ENCODE data around the gene GAB4.

Gene GAB4

GRCh38 chr22:16954060-16954403 lies 54.0 kb downstream of the GAB4 start:
- no peaks in the 10 kb centered on the region for H3K27me3 ChIP-seq (ENCODE audit: insufficient read depth, low read length, poor library complexity, severe bottlenecking)
- H3K9ac ChIP-seq (ENCODE audit: low read depth, low read length, poor library complexity, severe bottlenecking): no peak overlapping the region
- no peaks in the 10 kb centered on the region for H3K36me3 ChIP-seq (ENCODE audit: insufficient read depth, low read length)
- no peak overlapping the region for H2AFZ ChIP-seq (ENCODE audit: low read length)
- no peak overlapping the region for H3K4me2 ChIP-seq (ENCODE audit: low read depth, low read length, poor library complexity, severe bottlenecking)
- H4K20me1 ChIP-seq (ENCODE audit: insufficient read depth, low read length, poor library complexity, severe bottlenecking): no peaks in the 10 kb centered on the region
- H3F3A ChIP-seq (ENCODE audit: low read depth): no peaks in the 10 kb centered on the region
- no peaks in the 10 kb centered on the region for H3K9me3 ChIP-seq (ENCODE audit: insufficient read depth, low read depth, low read length)
- H3K4me1 ChIP-seq (ENCODE audit: insufficient read depth, low read length, poor library complexity, severe bottlenecking): peaks cover 68% of the 10 kb centered on the region
- no peaks in the 10 kb centered on the region for H3K9me2 ChIP-seq (replicated peaks; ENCODE audit: low read depth, low read length)
- TF ChIP-seq EZH2phosphoT487 (IDR thresholded peaks at IDR 0.05; ENCODE audit: borderline replicate concordance) (no peak), CTCF (conservative IDR thresholded peaks at IDR 0.05; ENCODE audit: low read length) (no peak)
- no peak overlapping the region for H3K4me3 ChIP-seq (ENCODE audit: low read length, poor library complexity, severe bottlenecking)
- no peaks in the 10 kb centered on the region for H3K79me2 ChIP-seq (ENCODE audit: insufficient read depth, low read length)

- no peak overlapping the region for H2AFZ ChIP-seq (ENCODE audit: low read length)
- peaks cover 74% of the 10 kb centered on the region for H3K4me1 ChIP-seq (ENCODE audit: insufficient read depth, low read length, poor library complexity, severe bottlenecking)
- no peaks in the 10 kb centered on the region for H3K79me2 ChIP-seq (ENCODE audit: insufficient read depth, low read length)
- no peak overlapping the region for H3K9ac ChIP-seq (ENCODE audit: low read depth, low read length, poor library complexity, severe bottlenecking)
- H3K4me3 ChIP-seq (ENCODE audit: low read length, poor library complexity, severe bottlenecking): no peak overlapping the region
- H4K20me1 ChIP-seq (ENCODE audit: insufficient read depth, low read length, poor library complexity, severe bottlenecking): no peaks in the 10 kb centered on the region
- H3K27me3 ChIP-seq (ENCODE audit: insufficient read depth, low read length, poor library complexity, severe bottlenecking): no peaks in the 10 kb centered on the region
- H3F3A ChIP-seq (ENCODE audit: low read depth): no peaks in the 10 kb centered on the region
- H3K4me2 ChIP-seq (ENCODE audit: low read depth, low read length, poor library complexity, severe bottlenecking): no peak overlapping the region
- no peak for TF ChIP-seq EZH2phosphoT487 (IDR thresholded peaks at IDR 0.05; ENCODE audit: borderline replicate concordance)
- TF ChIP-seq CTCF (conservative IDR thresholded peaks at IDR 0.05; ENCODE audit: low read length): no peak
- H3K36me3 ChIP-seq (ENCODE audit: insufficient read depth, low read length): no peaks in the 10 kb centered on the region
- no peaks in the 10 kb centered on the region for H3K9me2 ChIP-seq (replicated peaks; ENCODE audit: low read depth, low read length)
- no peaks in the 10 kb centered on the region for H3K9me3 ChIP-seq (ENCODE audit: insufficient read depth, low read depth, low read length)
Measured at GRCh38 chr22:16953206-16954059, 54.6 kb downstream of the GAB4 start.

- Histone ChIP-seq H3K4me3 (ENCODE audit: low read length, poor library complexity, severe bottlenecking) (no peak overlapping the region), H3K79me2 (ENCODE audit: insufficient read depth, low read length) (no peaks in the 10 kb centered on the region), H2AFZ (ENCODE audit: low read length) (peak overlapping the region; percentile 83), H3K27me3 (ENCODE audit: insufficient read depth, low read length, poor library complexity, severe bottlenecking) (no peaks in the 10 kb centered on the region), H3K9me3 (ENCODE audit: insufficient read depth, low read depth, low read length) (no peaks in the 10 kb centered on the region), H3K36me3 (ENCODE audit: insufficient read depth, low read length) (no peaks in the 10 kb centered on the region), H4K20me1 (ENCODE audit: insufficient read depth, low read length, poor library complexity, severe bottlenecking) (no peaks in the 10 kb centered on the region), H3K4me2 (ENCODE audit: low read depth, low read length, poor library complexity, severe bottlenecking) (peak overlapping the region; percentile 30), H3K4me1 (ENCODE audit: insufficient read depth, low read length, poor library complexity, severe bottlenecking) (peaks cover 44% of the 10 kb centered on the region), H3F3A (ENCODE audit: low read depth) (no peaks in the 10 kb centered on the region), H3K9me2 (replicated peaks; ENCODE audit: low read depth, low read length) (no peaks in the 10 kb centered on the region), H3K9ac (ENCODE audit: low read depth, low read length, poor library complexity, severe bottlenecking) (peak overlapping the region; percentile 28)
- TF ChIP-seq EZH2phosphoT487 (IDR thresholded peaks at IDR 0.05; ENCODE audit: borderline replicate concordance) (no peak), CTCF (conservative IDR thresholded peaks at IDR 0.05; ENCODE audit: low read length) (no peak)
Measured at GRCh38 chr22:16949561-16949960, 58.5 kb downstream of the GAB4 start.
